Right ventricle myocardium inferior (tissue), 1 donor: Measurements from ENCODE around the gene SHLD2. TPM values are rescaled to one million over a fixed set of nuclear protein-coding genes. Genes with fewer than 3 reads are reported as not detected.
"Not testable (repeated sequence)": the region's sequence is repeated elsewhere in the genome, so short reads cannot be mapped to it uniquely, and the experiment has no call there.

Source experiments
- ATAC-seq: fragments of 200-7000 bp; cut with Tn5 transposase; one replicate; pipeline ENCODE4 v1.9.1; 2020; ENCODE audit warnings: mild to moderate bottlenecking, moderate library complexity
- DNase-seq: peaks from one replicate; pipeline ENCODE4 v3.0.0; 2021; ENCODE audit errors: missing footprints
- intact Hi-C: fragments of 100-400 bp; cut with DNase I; formaldehyde crosslinking; loops from one replicate; pipeline ENCODE4 v1.11.0; 2022
- total RNA-seq: library from RNA; stranded (reverse); fragmentation: NEBNext Ultra II Directional; extraction: Animal tissue kit (Norgen Biotek cat#: 25700); gene quantifications from one replicate; pipeline ENCODE4 v1.2.1, GENCODE V29; 2021
- donor health status: DM: no; HTN: yes; CAD: no; lungs with severe emphysema.

The SHLD2 gene
- total RNA-seq, 1 donor from 2014 or later: 13.5 TPM

DNA sequence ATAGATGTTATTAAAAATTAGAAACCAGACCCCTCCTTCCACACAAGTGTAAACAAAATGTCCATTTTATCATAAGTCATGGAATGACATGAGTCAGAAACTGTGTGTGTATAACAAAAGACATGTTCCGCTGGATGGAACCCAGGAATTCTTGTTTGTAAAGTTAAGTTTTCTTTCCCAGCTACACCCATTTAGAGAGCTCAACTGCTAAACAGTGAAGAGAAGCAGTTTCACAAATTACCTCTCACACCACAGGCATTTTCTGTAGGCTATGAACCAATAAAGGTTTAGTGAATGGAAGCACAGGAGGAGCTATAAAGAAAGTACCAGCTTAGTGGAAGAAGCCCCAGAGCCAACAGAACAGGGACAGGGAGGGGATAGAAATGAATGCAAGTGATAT is 12.8 kb upstream of the SHLD2 start:
- ATAC-seq: peak; percentile 8
- intact Hi-C loops: not testable (repeated sequence)

GRCh38 chr10:87083576-87084290 is 11.3 kb upstream of the SHLD2 start:
- ATAC-seq, intact Hi-C loops, DNase-seq: not testable (repeated sequence)

More for the DNA sequence above, 12.8 kb upstream of the SHLD2 start:
- DNase-seq: not testable (repeated sequence)

DNA sequence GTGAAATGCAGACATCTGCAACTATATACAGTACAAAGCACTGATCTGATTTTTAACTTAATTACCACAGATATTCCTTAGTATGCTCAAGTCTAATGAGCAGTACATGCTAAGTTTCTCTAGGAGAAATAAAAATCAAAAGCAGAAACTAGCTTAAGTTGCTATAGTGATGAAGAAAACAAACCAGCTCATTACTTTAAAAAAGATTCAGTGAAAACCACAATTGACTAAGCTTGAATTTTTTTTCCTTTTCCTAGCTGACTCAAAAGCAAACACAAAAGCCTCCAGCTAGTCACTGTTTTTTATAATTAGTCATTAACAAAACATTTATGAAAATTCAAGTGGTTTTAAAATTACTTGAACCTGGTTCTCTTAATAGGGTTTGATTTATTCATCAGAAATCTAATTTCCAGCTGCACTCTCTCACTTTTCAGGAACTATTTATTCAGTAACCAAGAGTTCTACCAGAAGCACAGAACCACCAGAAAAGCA is 10.7 kb upstream of the SHLD2 start:
- not testable (repeated sequence) for ATAC-seq, DNase-seq

DNA sequence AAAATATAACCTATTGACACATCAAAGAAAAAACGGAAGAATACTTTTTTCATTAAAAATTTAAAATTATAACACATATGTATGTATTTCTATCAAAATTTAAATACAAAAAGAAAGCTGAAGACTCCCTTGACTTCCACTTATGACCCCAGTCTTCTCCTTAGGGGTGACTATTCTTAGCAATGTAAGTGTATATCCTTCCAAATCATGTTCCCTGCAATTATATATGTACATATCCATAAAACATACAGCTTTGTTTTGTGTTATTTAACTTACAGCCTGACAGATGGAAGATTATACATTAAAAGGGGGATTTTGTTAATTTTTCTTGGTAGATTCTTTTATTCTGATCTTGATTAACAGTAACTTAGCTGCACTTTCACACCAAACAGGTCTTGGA is 9.5 kb upstream of the SHLD2 start:
- DNase-seq: no peak
- intact Hi-C loops: no loop called here
- no peak for ATAC-seq

More for the DNA sequence above, 10.7 kb upstream of the SHLD2 start:
- intact Hi-C loops: not testable (repeated sequence)

- intact Hi-C loops: loop anchor here (5.0 kb wide), 2 partner anchors 37 to 152 kb away; no protein-coding TSS in a partner anchor
- ATAC-seq (no peak), DNase-seq (no peak)
Measured at GRCh38 chr10:87089746-87090145, 5.3 kb upstream of the SHLD2 start.

- intact Hi-C loops: loop anchor here (5.0 kb wide), 2 partner anchors 38 to 153 kb away; no protein-coding TSS in a partner anchor
- ATAC-seq: no peak
- DNase-seq: no peak
Measured at GRCh38 chr10:87090779-87091178, 4.2 kb upstream of the SHLD2 start.

DNA sequence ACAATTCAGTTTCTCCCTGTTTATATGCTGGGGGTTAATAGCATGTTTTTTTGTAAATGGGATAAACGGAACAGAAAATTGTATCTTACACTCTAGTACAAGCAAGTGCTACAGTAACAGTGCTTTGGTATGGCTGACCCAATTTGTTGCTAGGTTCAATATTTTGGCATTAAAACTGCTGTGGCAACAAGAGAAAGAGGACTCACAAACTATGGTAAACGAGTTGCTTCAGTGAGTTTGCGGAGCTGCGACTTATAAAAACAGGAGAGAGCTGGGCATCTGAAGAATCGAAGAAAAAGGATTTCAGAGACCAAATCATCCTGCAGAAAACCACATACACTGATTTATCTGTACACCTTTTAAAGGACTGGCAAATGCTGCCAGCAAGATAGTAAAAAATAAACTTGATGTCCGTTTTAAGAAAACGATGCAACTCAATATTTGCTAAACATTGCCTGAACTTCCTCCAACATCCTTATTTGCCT is 2.6 kb upstream of the SHLD2 start:
- intact Hi-C loops: loop anchor here (5.0 kb wide), 2 partner anchors 40 to 155 kb away; no protein-coding TSS in a partner anchor
- no peak for DNase-seq
- ATAC-seq: no peak

DNA sequence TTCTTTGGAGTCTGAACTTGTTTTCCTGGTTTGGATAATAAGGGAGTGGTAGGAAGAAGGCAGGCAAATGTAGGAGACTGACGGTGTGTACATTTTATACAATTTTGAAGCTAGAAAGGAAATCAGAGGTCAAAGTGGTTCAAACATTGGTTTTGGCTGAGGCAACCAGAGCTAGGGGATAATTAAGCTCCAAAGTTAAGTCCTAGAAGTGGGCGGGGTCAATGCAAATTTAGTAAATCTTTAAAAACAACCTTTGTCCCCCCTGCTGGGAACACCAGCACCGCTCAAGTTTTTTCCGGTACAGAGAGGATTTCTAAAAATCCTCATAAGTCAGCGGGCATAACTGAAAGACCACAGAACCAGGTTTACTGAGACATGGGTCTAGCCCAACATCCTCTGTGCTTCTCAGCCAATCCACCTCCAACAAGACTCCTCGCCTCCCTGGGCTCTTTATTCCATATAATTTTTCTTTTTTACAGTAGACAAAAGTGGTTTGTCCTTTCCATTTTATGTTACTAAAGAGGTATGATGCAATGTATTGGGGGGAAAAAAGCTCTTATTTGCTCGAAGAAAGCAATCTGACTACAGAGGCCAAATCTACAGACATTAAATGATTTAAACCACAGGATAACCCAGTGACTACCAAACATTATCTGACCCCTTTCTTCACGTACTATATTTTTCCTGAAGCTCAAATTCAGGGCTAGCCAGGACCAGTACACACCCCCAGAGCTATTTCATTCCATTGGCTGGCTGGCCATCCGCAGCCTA is 2.0 kb upstream of the SHLD2 start:
- DNase-seq (no peak), ATAC-seq (no peak)
- intact Hi-C loops: loop anchor here (5.0 kb wide), 2 partner anchors 41 to 156 kb away; no protein-coding TSS in a partner anchor

DNA sequence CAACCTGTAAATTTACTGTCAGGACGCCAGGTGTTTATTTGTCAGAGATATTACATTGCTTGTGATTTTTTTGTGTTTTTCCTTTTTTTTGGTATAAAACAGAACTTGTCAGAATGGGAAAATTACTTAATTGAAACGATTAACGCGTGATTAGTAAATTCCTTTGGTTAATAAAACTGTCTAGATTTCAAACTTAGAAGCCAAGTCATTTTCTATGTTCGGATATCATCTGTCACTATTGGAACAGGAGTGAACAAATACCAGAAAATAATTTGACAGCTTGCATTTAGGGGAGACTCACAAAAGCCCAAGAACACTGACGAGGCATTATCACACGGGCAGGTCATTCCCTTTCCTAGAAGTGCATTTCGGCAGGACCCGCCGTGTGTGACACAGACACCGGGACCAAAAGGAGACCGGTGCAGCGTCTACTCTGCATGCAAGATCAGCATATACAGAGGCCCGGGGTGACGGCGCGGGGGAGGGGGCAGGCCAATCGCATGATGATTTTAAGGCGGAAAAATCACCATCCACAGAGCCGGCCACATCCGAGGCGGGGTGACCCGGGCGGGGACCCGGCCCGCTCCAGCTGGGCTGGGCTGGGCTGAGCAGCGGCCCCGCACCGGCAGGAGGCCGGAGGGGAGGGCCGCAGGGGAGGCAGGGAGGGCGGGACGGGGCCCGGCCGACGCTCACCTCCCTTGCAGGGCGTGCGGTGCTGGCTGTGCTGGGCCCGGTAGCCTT is 1.2 kb upstream of the SHLD2 start:
- intact Hi-C loops: loop anchor here (2.0 to 5.0 kb wide), 3 partner anchors 42 to 157 kb away; no protein-coding TSS in a partner anchor
- ATAC-seq: peak; percentile 23
- peak; percentile 85 for DNase-seq

DNA sequence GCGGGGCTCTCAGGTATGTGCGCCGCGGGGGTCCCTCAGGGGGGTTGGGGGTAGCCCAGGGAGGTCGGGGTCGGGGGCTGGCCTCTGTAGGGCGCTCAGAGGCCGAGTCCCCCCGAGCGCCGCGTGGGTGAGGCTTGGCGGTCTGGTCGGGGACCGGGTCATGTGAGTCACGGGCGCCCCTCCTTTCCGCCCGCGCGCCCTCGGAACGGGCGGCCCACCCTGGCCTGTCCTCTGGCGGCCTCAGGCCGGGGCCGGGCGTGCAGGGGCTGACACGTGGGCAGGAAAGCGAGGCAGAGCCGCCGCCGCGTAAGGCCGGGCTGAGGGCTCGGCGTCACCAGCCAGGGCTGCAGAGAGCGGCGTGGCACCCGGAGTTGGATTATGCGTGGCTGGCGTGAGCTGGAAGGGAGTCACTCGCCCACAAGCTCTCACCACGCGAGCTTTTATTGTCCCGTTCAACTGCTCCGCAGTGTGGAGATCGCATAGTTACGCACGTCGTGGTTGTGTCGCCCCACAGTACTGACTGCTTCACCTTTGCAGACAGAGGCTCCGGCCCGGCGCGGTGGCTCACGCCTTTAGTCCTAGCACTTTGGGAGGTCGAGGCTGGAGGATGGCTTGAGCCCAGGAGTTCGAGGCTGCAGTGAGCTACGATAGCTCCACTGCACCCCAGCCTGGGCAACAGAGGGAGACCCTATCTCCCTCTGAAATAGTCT is 385 bp downstream of the SHLD2 start:
- intact Hi-C loops: loop anchor here (2.0 kb wide), 1 partner anchor 125 kb away; no protein-coding TSS in a partner anchor
- DNase-seq (peak; percentile 93), ATAC-seq (peak; percentile 90)

DNA sequence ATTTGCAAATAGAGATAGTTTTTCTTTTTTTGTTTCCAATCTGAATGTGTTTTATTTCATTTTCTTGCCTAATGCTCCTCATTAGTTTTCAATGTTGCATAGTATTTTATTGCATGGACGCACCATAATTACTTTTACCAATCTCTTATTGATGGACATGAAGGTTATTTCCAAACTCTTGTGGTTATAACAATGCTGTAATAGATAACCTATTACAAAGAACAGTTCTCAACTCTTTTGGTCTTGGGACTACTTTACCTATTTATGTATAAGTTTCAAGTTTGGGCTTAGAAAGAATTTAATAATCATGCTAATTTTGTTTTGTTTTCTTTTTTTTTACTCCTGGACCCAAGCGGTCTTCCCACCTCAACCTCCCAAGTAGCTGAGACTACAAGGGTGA is 7.0 kb downstream of the SHLD2 start:
- intact Hi-C loops: no loop called here
- DNase-seq: no peak
- no peak for ATAC-seq

DNA sequence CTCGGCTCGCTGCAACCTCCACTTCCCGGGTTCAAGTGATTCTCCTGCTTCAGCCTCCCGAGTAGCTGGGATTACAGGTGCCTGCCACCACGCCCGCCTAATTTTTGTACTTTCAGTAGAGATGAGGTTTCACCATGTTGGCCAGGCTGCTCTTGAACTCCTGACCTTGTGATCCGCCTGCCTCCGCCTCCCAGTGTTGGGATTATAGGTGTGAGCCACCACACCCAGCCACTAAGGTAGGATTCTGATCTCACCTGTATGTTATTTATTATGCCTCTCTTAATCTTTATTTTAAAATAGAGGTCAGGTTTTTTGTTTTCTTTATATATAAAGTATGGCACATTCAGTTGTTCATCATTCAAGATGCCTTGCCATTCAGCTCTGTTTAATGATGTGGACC is 9.7 kb downstream of the SHLD2 start:
- ATAC-seq, intact Hi-C loops: not testable (repeated sequence)

GRCh38 chr10:87105446-87106124 is 10.6 kb downstream of the SHLD2 start:
- intact Hi-C loops: no loop called here
- no peak for ATAC-seq
- no peak for DNase-seq

More for the DNA sequence above, 9.7 kb downstream of the SHLD2 start:
- not testable (repeated sequence) for DNase-seq

DNA sequence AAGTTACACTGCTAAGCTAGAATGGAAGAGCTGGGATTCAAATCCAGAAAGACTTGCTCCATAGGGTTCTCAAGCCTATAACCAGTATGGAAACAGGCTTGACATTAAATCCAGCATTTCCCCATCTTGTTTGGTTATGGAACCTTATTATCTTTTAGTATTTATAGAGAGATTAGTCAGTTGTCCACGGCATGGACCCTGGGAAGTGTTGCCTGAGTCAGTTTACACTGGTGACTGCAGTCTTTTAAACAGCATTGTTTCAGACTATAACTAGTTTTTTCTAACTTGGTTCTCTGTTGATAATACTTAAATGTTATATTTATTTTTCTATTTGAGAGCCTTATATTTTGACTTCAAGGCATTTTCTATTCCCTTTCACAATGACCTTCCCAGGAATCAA is 23.1 kb downstream of the SHLD2 start:
- intact Hi-C loops, ATAC-seq, DNase-seq: not testable (repeated sequence)

DNA sequence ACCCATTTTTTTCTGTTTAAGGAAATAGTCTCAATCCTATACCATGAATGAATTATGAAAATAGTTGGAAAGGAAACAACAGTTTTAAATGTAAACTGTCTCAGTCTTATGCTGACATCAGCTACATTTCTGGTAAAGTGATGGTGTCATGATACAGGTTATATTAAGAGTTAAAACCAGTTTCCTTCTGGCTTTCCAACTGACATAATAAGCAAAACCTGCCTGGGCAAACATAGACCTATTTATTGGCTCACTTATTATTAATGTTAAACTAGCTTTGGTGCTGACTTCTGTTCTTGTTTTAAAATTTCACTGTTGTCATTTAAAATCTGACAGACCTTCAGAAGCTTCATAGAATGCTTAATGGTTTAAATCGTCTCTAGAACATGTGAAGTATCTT is 24.0 kb downstream of the SHLD2 start:
- intact Hi-C loops, ATAC-seq, DNase-seq: not testable (repeated sequence)

DNA sequence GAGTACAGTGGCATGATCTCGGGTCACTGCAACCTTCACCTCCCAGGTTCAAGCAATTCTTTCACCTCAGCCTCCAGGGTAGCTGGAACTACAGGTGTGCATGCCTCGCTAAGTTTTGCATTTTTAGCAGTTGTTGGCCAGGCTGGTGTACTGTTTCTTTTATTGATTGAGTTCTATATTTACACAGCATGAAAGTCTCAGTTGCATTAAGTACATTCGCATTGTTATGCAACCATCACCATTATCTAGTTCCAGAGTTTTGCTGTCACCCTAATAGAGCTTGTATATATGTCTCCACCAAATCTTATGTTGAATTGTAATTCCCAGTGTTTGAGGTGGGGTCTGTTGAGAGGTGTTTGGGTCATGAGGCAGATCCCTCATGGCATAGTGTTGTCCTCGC is 28.3 kb downstream of the SHLD2 start:
- intact Hi-C loops, ATAC-seq, DNase-seq: not testable (repeated sequence)

- DNase-seq, intact Hi-C loops, ATAC-seq: not testable (repeated sequence)
Measured at GRCh38 chr10:87127048-87127447, 32.0 kb downstream of the SHLD2 start.
